GM18951 (cell line): ENCODE measurements around the gene C17orf113.

ENCODE experiments used
- POLR2A ChIP-seq: IDR thresholded peaks from 4 replicates; pipeline ENCODE4 v1.6.1; 2011; ENCODE audit warnings: mild to moderate bottlenecking; ENCODE audit not compliant: insufficient read length, insufficient read depth; ENCODE audit errors: extremely low read depth
- in situ Hi-C: fragments of 300-500 bp; cut with MboI; formaldehyde crosslinking; loops from one replicate; pipeline ENCODE4 v1.12.0; 2022; ENCODE audit warnings: low sequenced_read_pairs, mixed read lengths, inconsistent platforms; ENCODE audit not compliant: unreplicated experiment

Gene C17orf113

GRCh38 chr17:42040818-42041217 lies 9.6 kb downstream of the C17orf113 start:
- in situ Hi-C loops: no loop called here
- TF ChIP-seq POLR2A: no peak

GRCh38 chr17:42039794-42040763 lies 10.3 kb downstream of the C17orf113 start:
- no peak for TF ChIP-seq POLR2A
- in situ Hi-C loops: no loop called here

- in situ Hi-C loops: no loop called here
- TF ChIP-seq POLR2A: no peak
Measured at GRCh38 chr17:42038221-42038973, 12.0 kb downstream of the C17orf113 start.

- in situ Hi-C loops: no loop called here
- no peak for TF ChIP-seq POLR2A
Measured at GRCh38 chr17:42034059-42034458, 16.3 kb downstream of the C17orf113 start.

- in situ Hi-C loops: no loop called here
- TF ChIP-seq POLR2A: no peak
Measured at GRCh38 chr17:42031584-42031983, 18.8 kb downstream of the C17orf113 start.

- in situ Hi-C loops: loop anchor here (10.0 kb wide), 1 partner anchor 86 kb away; the partner anchor contains the start of gene DHX58
- TF ChIP-seq POLR2A: no peak
Measured at GRCh38 chr17:42028791-42029127, 21.6 kb downstream of the C17orf113 start.

GRCh38 chr17:42027961-42028790 lies 22.2 kb downstream of the C17orf113 start:
- in situ Hi-C loops: loop anchor here (10.0 kb wide), 1 partner anchor 87 kb away; the partner anchor contains the start of gene DHX58
- no peak for TF ChIP-seq POLR2A

- in situ Hi-C loops: loop anchor here (10.0 kb wide), 1 partner anchor 87 kb away; the partner anchor contains the start of gene DHX58
- no peak for TF ChIP-seq POLR2A
Measured at GRCh38 chr17:42027590-42027889, 22.9 kb downstream of the C17orf113 start.

- in situ Hi-C loops: loop anchor here (10.0 kb wide), 1 partner anchor 88 kb away; the partner anchor contains the start of gene DHX58
- no peak for TF ChIP-seq POLR2A
Measured at GRCh38 chr17:42026857-42027589, 23.4 kb downstream of the C17orf113 start.

- TF ChIP-seq POLR2A: no peak
- in situ Hi-C loops: loop anchor here (10.0 kb wide), 1 partner anchor 89 kb away; the partner anchor contains the start of gene DHX58
Measured at GRCh38 chr17:42025936-42026335, 24.5 kb downstream of the C17orf113 start.

GRCh38 chr17:42025191-42025579 lies 25.2 kb downstream of the C17orf113 start:
- no peak for TF ChIP-seq POLR2A
- in situ Hi-C loops: loop anchor here (10.0 kb wide), 1 partner anchor 90 kb away; the partner anchor contains the start of gene DHX58
